Measurements from ENCODE around the gene PDE7B.
"Not testable (repeated sequence)": the region's sequence is repeated elsewhere in the genome, so short reads cannot be mapped to it uniquely, and the experiment has no call there.

Gene PDE7B

DNA sequence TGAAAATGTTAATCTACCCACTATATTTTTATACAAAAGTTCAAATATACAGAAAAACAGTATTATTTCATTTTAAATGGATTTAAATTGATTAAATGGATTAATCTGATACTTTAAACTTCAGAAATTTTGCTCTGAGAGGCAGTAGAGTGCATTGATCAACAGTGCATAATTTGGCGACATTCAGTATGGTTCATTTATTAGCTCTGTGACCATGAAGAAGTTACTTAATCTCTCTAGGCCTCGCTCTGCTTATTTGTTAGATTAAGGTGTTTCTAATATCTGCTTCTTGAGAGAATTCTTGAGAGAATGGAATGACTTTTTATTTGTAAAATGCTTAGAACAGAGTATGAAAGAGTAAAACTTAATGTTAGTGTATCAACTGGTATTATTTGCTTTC is 8.9 kb downstream of the PDE7B start:
- H3K9ac ChIP-seq (ENCODE audit: low read length) = no peak overlapping the region
- no peaks in the 10 kb centered on the region for H3K9me3 ChIP-seq (ENCODE audit: low read length)
- no peak overlapping the region for H3K27ac ChIP-seq (ENCODE audit: low read depth, low read length, poor library complexity, severe bottlenecking)
- H3K36me3 ChIP-seq (ENCODE audit: insufficient read depth, low read length) = no peaks in the 10 kb centered on the region
- H3K4me1 ChIP-seq (ENCODE audit: insufficient read depth, low read length, severe bottlenecking) = no peaks in the 10 kb centered on the region
- no peaks in the 10 kb centered on the region for H3F3A ChIP-seq (ENCODE audit: insufficient read depth, low read length)
- no peak overlapping the region for H3K4me2 ChIP-seq (ENCODE audit: low read length)
- TF ChIP-seq CTCF (IDR thresholded peaks at IDR 0.05; ENCODE audit: low read length) (no peak), EZH2 (IDR thresholded peaks at IDR 0.05; ENCODE audit: borderline replicate concordance, low read length) (no peak)
- no peaks in the 10 kb centered on the region for H3K79me2 ChIP-seq (ENCODE audit: insufficient read depth, low read length)
- H3K4me3 ChIP-seq (ENCODE audit: low read depth, low read length, poor library complexity, severe bottlenecking) = no peak overlapping the region
- H4K20me1 ChIP-seq (ENCODE audit: insufficient read depth, low read length) = no peaks in the 10 kb centered on the region
- no peak overlapping the region for H2AFZ ChIP-seq (ENCODE audit: low read length)
- no peaks in the 10 kb centered on the region for H3K9me2 ChIP-seq (ENCODE audit: low read depth, low read length)
- no peaks in the 10 kb centered on the region for H3K27me3 ChIP-seq (ENCODE audit: insufficient read depth, low read length)

DNA sequence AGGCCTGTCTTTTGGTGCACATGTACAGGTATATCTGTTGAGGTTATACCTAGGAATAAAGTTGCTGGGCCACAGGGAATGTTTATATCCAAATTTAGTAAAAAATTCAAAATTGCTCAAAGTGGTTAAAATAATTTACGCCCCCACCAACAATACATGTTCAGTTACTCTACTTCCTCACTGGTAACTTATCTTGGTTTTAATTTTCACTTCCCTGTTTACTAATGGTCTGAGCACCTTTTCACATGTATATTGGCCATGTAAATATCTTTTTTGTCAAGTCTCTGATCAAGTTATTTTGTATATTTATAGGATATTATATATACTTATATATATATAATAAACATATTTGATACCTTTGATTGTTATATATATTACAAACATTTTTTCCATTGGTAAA is 9.7 kb downstream of the PDE7B start:
- no peaks in the 10 kb centered on the region for H3K9me3 ChIP-seq (ENCODE audit: low read length)
- H3K4me2 ChIP-seq (ENCODE audit: low read length) = no peak overlapping the region
- no peaks in the 10 kb centered on the region for H3K27me3 ChIP-seq (ENCODE audit: insufficient read depth, low read length)
- H4K20me1 ChIP-seq (ENCODE audit: insufficient read depth, low read length) = no peaks in the 10 kb centered on the region
- no peak overlapping the region for H2AFZ ChIP-seq (ENCODE audit: low read length)
- H3K27ac ChIP-seq (ENCODE audit: low read depth, low read length, poor library complexity, severe bottlenecking) = no peak overlapping the region
- no peaks in the 10 kb centered on the region for H3K4me1 ChIP-seq (ENCODE audit: insufficient read depth, low read length, severe bottlenecking)
- no peaks in the 10 kb centered on the region for H3K79me2 ChIP-seq (ENCODE audit: insufficient read depth, low read length)
- H3K9me2 ChIP-seq (ENCODE audit: low read depth, low read length) = no peaks in the 10 kb centered on the region
- no peaks in the 10 kb centered on the region for H3F3A ChIP-seq (ENCODE audit: insufficient read depth, low read length)
- H3K4me3 ChIP-seq (ENCODE audit: low read depth, low read length, poor library complexity, severe bottlenecking) = no peak overlapping the region
- H3K36me3 ChIP-seq (ENCODE audit: insufficient read depth, low read length) = no peaks in the 10 kb centered on the region
- no peak for TF ChIP-seq EZH2 (IDR thresholded peaks at IDR 0.05; ENCODE audit: borderline replicate concordance, low read length)
- TF ChIP-seq CTCF (IDR thresholded peaks at IDR 0.05; ENCODE audit: low read length) = no peak
- no peak overlapping the region for H3K9ac ChIP-seq (ENCODE audit: low read length)

DNA sequence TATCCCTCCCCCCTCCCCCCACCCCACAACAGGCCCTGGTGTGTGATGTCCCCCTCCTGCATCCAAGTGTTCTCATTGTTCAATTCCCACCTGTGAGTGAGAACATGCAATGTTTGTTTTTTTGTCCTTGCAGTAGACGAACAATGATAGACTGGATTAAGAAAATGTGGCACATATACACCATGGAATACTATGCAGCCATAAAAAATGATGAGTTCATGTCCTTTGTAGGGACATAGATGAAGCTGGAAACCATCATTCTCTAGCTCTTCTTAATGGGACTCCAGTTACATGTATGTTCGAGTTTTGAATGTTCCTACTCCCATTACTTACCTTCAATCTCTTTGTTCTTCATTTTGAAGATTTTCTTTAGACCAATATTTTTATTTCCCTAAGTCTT is 13.4 kb downstream of the PDE7B start:
- H3K9ac ChIP-seq (ENCODE audit: low read length); H3K9me2 ChIP-seq (ENCODE audit: low read depth, low read length); H3K4me2 ChIP-seq (ENCODE audit: low read length); H3K27me3 ChIP-seq (ENCODE audit: insufficient read depth, low read length); H3K4me1 ChIP-seq (ENCODE audit: insufficient read depth, low read length, severe bottlenecking); H3K36me3 ChIP-seq (ENCODE audit: insufficient read depth, low read length); H3K79me2 ChIP-seq (ENCODE audit: insufficient read depth, low read length); H4K20me1 ChIP-seq (ENCODE audit: insufficient read depth, low read length); H3K9me3 ChIP-seq (ENCODE audit: low read length); H3K27ac ChIP-seq (ENCODE audit: low read depth, low read length, poor library complexity, severe bottlenecking); H2AFZ ChIP-seq (ENCODE audit: low read length); H3F3A ChIP-seq (ENCODE audit: insufficient read depth, low read length); H3K4me3 ChIP-seq (ENCODE audit: low read depth, low read length, poor library complexity, severe bottlenecking): not testable (repeated sequence)

DNA sequence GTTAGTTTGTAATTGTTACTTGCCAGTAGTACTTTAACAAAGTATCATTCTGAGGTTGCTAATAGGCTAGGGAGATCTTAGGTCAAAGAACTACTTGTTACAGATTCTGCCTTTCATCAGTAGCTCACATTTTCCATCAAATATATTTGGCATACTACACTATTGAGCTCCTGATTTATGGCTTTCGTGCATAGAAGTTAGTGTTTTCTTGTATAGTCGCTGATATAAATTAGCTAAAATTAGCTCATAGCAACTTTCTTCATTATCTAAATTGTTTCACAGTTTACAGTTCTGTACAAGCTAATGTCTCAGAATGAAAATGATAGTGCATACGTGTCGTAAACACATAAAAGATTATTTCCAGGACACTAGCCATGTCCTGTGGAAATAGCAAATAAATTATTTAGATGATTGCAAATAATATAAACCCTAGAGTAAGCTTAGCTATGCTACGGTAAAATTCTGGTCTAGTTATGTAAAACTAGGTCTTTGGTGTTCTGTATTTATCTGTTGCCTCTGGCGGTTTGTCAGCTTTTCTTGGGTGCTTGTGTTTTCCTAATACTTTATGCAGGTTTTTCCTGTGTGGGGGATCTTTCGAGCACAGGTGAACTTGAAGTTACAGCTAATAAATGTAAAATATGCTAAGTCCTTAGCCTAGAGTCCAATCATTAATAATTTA is 15.1 kb downstream of the PDE7B start:
- Histone ChIP-seq H3K4me1 (ENCODE audit: insufficient read depth, low read length, severe bottlenecking) (no peaks in the 10 kb centered on the region), H3K27me3 (ENCODE audit: insufficient read depth, low read length) (no peaks in the 10 kb centered on the region), H4K20me1 (ENCODE audit: insufficient read depth, low read length) (no peaks in the 10 kb centered on the region), H2AFZ (ENCODE audit: low read length) (no peak overlapping the region), H3K9me2 (ENCODE audit: low read depth, low read length) (no peaks in the 10 kb centered on the region), H3K36me3 (ENCODE audit: insufficient read depth, low read length) (no peaks in the 10 kb centered on the region), H3F3A (ENCODE audit: insufficient read depth, low read length) (no peaks in the 10 kb centered on the region), H3K27ac (ENCODE audit: low read depth, low read length, poor library complexity, severe bottlenecking) (no peak overlapping the region), H3K4me3 (ENCODE audit: low read depth, low read length, poor library complexity, severe bottlenecking) (no peak overlapping the region), H3K9ac (ENCODE audit: low read length) (no peak overlapping the region), H3K79me2 (ENCODE audit: insufficient read depth, low read length) (no peaks in the 10 kb centered on the region), H3K9me3 (ENCODE audit: low read length) (no peaks in the 10 kb centered on the region), H3K4me2 (ENCODE audit: low read length) (no peak overlapping the region)
- TF ChIP-seq CTCF (IDR thresholded peaks at IDR 0.05; ENCODE audit: low read length) (no peak), EZH2 (IDR thresholded peaks at IDR 0.05; ENCODE audit: borderline replicate concordance, low read length) (no peak)

Measured in OCI-LY1 (cell line).